Neuron (in vitro differentiated cells): Measurements from ENCODE around the gene SP2.
"Not testable (repeated sequence)": the region's sequence is repeated elsewhere in the genome, so short reads cannot be mapped to it uniquely, and the experiment has no call there.

ENCODE experiments used
- H2AFZ ChIP-seq: one replicate; pipeline ENCODE4 v1.6.1; 2013; ENCODE audit warnings: low read depth, mild to moderate bottlenecking, inconsistent platforms, low read length, moderate library complexity
- H3K27me3 ChIP-seq: one replicate; pipeline ENCODE4 v1.6.1; 2013; ENCODE audit warnings: low read length; ENCODE audit not compliant: insufficient read depth
- H3K36me3 ChIP-seq: one replicate; pipeline ENCODE4 v1.6.1; 2013; ENCODE audit warnings: low read length; ENCODE audit not compliant: insufficient read depth
- H3K4me1 ChIP-seq: one replicate; pipeline ENCODE4 v1.6.1; 2013; ENCODE audit warnings: low read length; ENCODE audit not compliant: insufficient read depth
- H3K4me3 ChIP-seq: 2 replicates; pipeline ENCODE4 v1.5.1; 2013; ENCODE audit warnings: mild to moderate bottlenecking, low read length, moderate library complexity
- H3K9me3 ChIP-seq: one replicate; pipeline ENCODE4 v1.6.1; 2013; ENCODE audit warnings: low read length

The SP2 gene

GRCh38 chr17:47924785-47925677, 29.0 kb downstream of the SP2 start:
- peaks cover 59% of the 10 kb centered on the region for H3K36me3 ChIP-seq
- no peaks in the 10 kb centered on the region for H3K4me1 ChIP-seq
- no peaks in the 10 kb centered on the region for H3K9me3 ChIP-seq
- H2AFZ ChIP-seq, result no peak overlapping the region
- no peak overlapping the region for H3K4me3 ChIP-seq
- H3K27me3 ChIP-seq, result no peaks in the 10 kb centered on the region

GRCh38 chr17:47925678-47925988, 29.6 kb downstream of the SP2 start:
- Histone ChIP-seq H3K27me3 (no peaks in the 10 kb centered on the region), H3K4me3 (no peak overlapping the region), H3K36me3 (peaks cover 64% of the 10 kb centered on the region), H3K4me1 (no peaks in the 10 kb centered on the region), H3K9me3 (no peaks in the 10 kb centered on the region), H2AFZ (no peak overlapping the region)

GRCh38 chr17:47927821-47928400, 31.9 kb downstream of the SP2 start:
- Histone ChIP-seq H2AFZ (no peak overlapping the region), H3K9me3 (no peaks in the 10 kb centered on the region), H3K4me1 (no peaks in the 10 kb centered on the region), H3K4me3 (no peak overlapping the region), H3K36me3 (peaks cover 57% of the 10 kb centered on the region), H3K27me3 (no peaks in the 10 kb centered on the region)

- no peaks in the 10 kb centered on the region for H3K9me3 ChIP-seq
- peaks cover 52% of the 10 kb centered on the region for H3K36me3 ChIP-seq
- H3K4me1 ChIP-seq, result no peaks in the 10 kb centered on the region
Observed at GRCh38 chr17:47928415-47928814, 32.4 kb downstream of the SP2 start.

GRCh38 chr17:47929218-47930000, 33.4 kb downstream of the SP2 start:
- Histone ChIP-seq H2AFZ (no peak overlapping the region), H3K36me3 (peaks cover 43% of the 10 kb centered on the region), H3K27me3 (no peaks in the 10 kb centered on the region), H3K9me3 (no peaks in the 10 kb centered on the region), H3K4me1 (no peaks in the 10 kb centered on the region), H3K4me3 (no peak overlapping the region)

More at GRCh38 chr17:47928415-47928814, 32.4 kb downstream of the SP2 start:
- Histone ChIP-seq H3K4me3 (no peak overlapping the region), H2AFZ (no peak overlapping the region), H3K27me3 (no peaks in the 10 kb centered on the region)

GRCh38 chr17:47931848-47932247, 35.8 kb downstream of the SP2 start:
- H3K36me3 ChIP-seq, result peaks cover 23% of the 10 kb centered on the region

GRCh38 chr17:47934856-47935255, 38.8 kb downstream of the SP2 start:
- Histone ChIP-seq H3K27me3 (no peaks in the 10 kb centered on the region), H3K4me1 (peaks cover 6% of the 10 kb centered on the region), H2AFZ (no peak overlapping the region), H3K36me3 (peaks cover 6% of the 10 kb centered on the region), H3K4me3 (no peak overlapping the region), H3K9me3 (no peaks in the 10 kb centered on the region)

More at GRCh38 chr17:47931848-47932247, 35.8 kb downstream of the SP2 start:
- H3K9me3 ChIP-seq, result no peaks in the 10 kb centered on the region
- H3K4me1 ChIP-seq, result no peaks in the 10 kb centered on the region
- H3K4me3 ChIP-seq, result no peak overlapping the region
- H3K27me3 ChIP-seq, result no peaks in the 10 kb centered on the region
- H2AFZ ChIP-seq, result no peak overlapping the region

- H3K9me3 ChIP-seq, H3K27me3 ChIP-seq, H3K4me1 ChIP-seq, H3K36me3 ChIP-seq, H2AFZ ChIP-seq, H3K4me3 ChIP-seq: not testable (repeated sequence)
Observed at GRCh38 chr17:47935468-47935867, 39.4 kb downstream of the SP2 start.

GRCh38 chr17:47935961-47936360, 39.9 kb downstream of the SP2 start:
- Histone ChIP-seq H3K27me3 (no peaks in the 10 kb centered on the region), H3K4me1 (peaks cover 9% of the 10 kb centered on the region), H2AFZ (no peak overlapping the region), H3K4me3 (no peak overlapping the region), H3K9me3 (no peaks in the 10 kb centered on the region), H3K36me3 (no peaks in the 10 kb centered on the region)

GRCh38 chr17:47937941-47938340, 41.9 kb downstream of the SP2 start:
- no peaks in the 10 kb centered on the region for H3K9me3 ChIP-seq
- H2AFZ ChIP-seq, result no peak overlapping the region
- H3K4me3 ChIP-seq, result no peak overlapping the region
- no peaks in the 10 kb centered on the region for H3K36me3 ChIP-seq
- peaks cover 20% of the 10 kb centered on the region for H3K4me1 ChIP-seq
- H3K27me3 ChIP-seq, result no peaks in the 10 kb centered on the region

- peak within 1 kb of the TSS; percentile 65 for H3K4me3 ChIP-seq
- H3K4me1 ChIP-seq, result peaks cover 20% of the 10 kb centered on the region
- no peaks in the 10 kb centered on the region for H3K27me3 ChIP-seq
- no peaks in the 10 kb centered on the region for H3K9me3 ChIP-seq
- H2AFZ ChIP-seq, result peak within 1 kb of the TSS; percentile 85
- H3K36me3 ChIP-seq, result no peaks in the 10 kb centered on the region
Observed at GRCh38 chr17:47941246-47942095, 45.4 kb downstream of the SP2 start, which contains the start of gene PNPO. TSS of gene PNPO (plus strand) at chr17:47941571. CDS start at chr17:47941676, 105 bp downstream.

GRCh38 chr17:47942096-47942510, 46.1 kb downstream of the SP2 start:
- no peaks in the 10 kb centered on the region for H3K36me3 ChIP-seq
- no peaks in the 10 kb centered on the region for H3K27me3 ChIP-seq
- H3K4me1 ChIP-seq, result peaks cover 20% of the 10 kb centered on the region
- H3K9me3 ChIP-seq, result no peaks in the 10 kb centered on the region
- peak overlapping the region; percentile 85 for H2AFZ ChIP-seq
- peak overlapping the region; percentile 65 for H3K4me3 ChIP-seq
